Activated T-cell treated with anti-CD3 and anti-CD28 coated beads, Interleukin-2, amount 50 U/mL, for 4 hours (primary cell): ENCODE data around the gene CDC42BPB. TPM values are rescaled to one million over a fixed set of nuclear protein-coding genes. Genes with fewer than 3 reads are reported as not detected.
"Not testable (repeated sequence)": the region's sequence is repeated elsewhere in the genome, so short reads cannot be mapped to it uniquely, and the experiment has no call there.

Experiments
- ATAC-seq, 2 donors: fragments of 200-7000 bp; cut with Tn5 transposase; one replicate each; pipeline ENCODE4 v1.10.0; 2021
- DNase-seq: peaks from one replicate; pipeline ENCODE4 v3.0.0-alpha.2; 2020
- H3K27me3 Mint-ChIP-seq: one replicate; pipeline ENCODE4 v1.8.0; 2021; ENCODE audit warnings: low read depth, mixed read lengths
- H3K36me3 Mint-ChIP-seq: one replicate; pipeline ENCODE4 v1.8.0; 2022; ENCODE audit warnings: mixed read lengths; ENCODE audit not compliant: insufficient read depth
- H3K4me1 Mint-ChIP-seq: one replicate; pipeline ENCODE4 v1.8.0; 2021; ENCODE audit warnings: low read depth, mixed read lengths
- H3K4me3 Mint-ChIP-seq: one replicate; pipeline ENCODE4 v1.8.0; 2021; ENCODE audit warnings: mild to moderate bottlenecking, moderate library complexity, mixed read lengths
- H3K9me3 Mint-ChIP-seq: one replicate; pipeline ENCODE4 v1.8.0; 2021; ENCODE audit warnings: mixed read lengths
- total RNA-seq, 3 donors: library from RNA; stranded (reverse); gene quantifications; one replicate each; pipeline ENCODE4 v1.2.1, GENCODE V29; 2021

The CDC42BPB gene
- total RNA-seq, 3 donors from 2014 or later = 2.8 to 6.6 (median 5.1) TPM

- no peak for ATAC-seq
- no peak for DNase-seq
- Mint-ChIP-seq H3K36me3 (no peaks in the 10 kb centered on the region), H3K9me3 (no peaks in the 10 kb centered on the region), H3K27me3 (peaks cover 11% of the 10 kb centered on the region), H3K4me3 (no peak overlapping the region), H3K4me1 (peaks cover 1% of the 10 kb centered on the region)
Measured at GRCh38 chr14:102932484-102933248, 124.7 kb downstream of the CDC42BPB start.

- no peak for DNase-seq
- peaks cover 1% of the 10 kb centered on the region for H3K4me1 Mint-ChIP-seq
- H3K36me3 Mint-ChIP-seq = no peaks in the 10 kb centered on the region
- H3K27me3 Mint-ChIP-seq = peaks cover 11% of the 10 kb centered on the region
- no peak overlapping the region for H3K4me3 Mint-ChIP-seq
- H3K9me3 Mint-ChIP-seq = no peaks in the 10 kb centered on the region
- no peak for ATAC-seq
Measured at GRCh38 chr14:102931580-102932285, 125.6 kb downstream of the CDC42BPB start.

GRCh38 chr14:102930753-102931579, 126.4 kb downstream of the CDC42BPB start:
- H3K36me3 Mint-ChIP-seq = no peaks in the 10 kb centered on the region
- H3K4me3 Mint-ChIP-seq = no peak overlapping the region
- H3K9me3 Mint-ChIP-seq = no peaks in the 10 kb centered on the region
- peaks cover 2% of the 10 kb centered on the region for H3K4me1 Mint-ChIP-seq
- peaks cover 15% of the 10 kb centered on the region for H3K27me3 Mint-ChIP-seq
- no peak for ATAC-seq
- DNase-seq = no peak

- H3K36me3 Mint-ChIP-seq = no peaks in the 10 kb centered on the region
- H3K27me3 Mint-ChIP-seq = peaks cover 18% of the 10 kb centered on the region
- H3K9me3 Mint-ChIP-seq = no peaks in the 10 kb centered on the region
- no peak overlapping the region for H3K4me3 Mint-ChIP-seq
- peaks cover 5% of the 10 kb centered on the region for H3K4me1 Mint-ChIP-seq
- DNase-seq (no peak), ATAC-seq (peak; percentile 15 to 23)
Measured at GRCh38 chr14:102930138-102930752, 127.1 kb downstream of the CDC42BPB start.

GRCh38 chr14:102929241-102930137, 127.9 kb downstream of the CDC42BPB start:
- H3K4me3 Mint-ChIP-seq = peak overlapping the region; percentile 19
- H3K27me3 Mint-ChIP-seq = peaks cover 21% of the 10 kb centered on the region
- no peaks in the 10 kb centered on the region for H3K9me3 Mint-ChIP-seq
- DNase-seq = no peak
- peak in 1 of 2 donors; percentile 1 for ATAC-seq
- peaks cover 6% of the 10 kb centered on the region for H3K4me1 Mint-ChIP-seq
- H3K36me3 Mint-ChIP-seq = no peaks in the 10 kb centered on the region

- Mint-ChIP-seq H3K9me3 (no peaks in the 10 kb centered on the region), H3K4me1 (peaks cover 10% of the 10 kb centered on the region), H3K27me3 (peaks cover 25% of the 10 kb centered on the region), H3K36me3 (no peaks in the 10 kb centered on the region), H3K4me3 (peak overlapping the region; percentile 68)
- peak; percentile 77 to 78 for ATAC-seq
- DNase-seq = peak; percentile 78
Measured at GRCh38 chr14:102928412-102929240, 128.7 kb downstream of the CDC42BPB start.

GRCh38 chr14:102927878-102928411, 129.4 kb downstream of the CDC42BPB start:
- peak overlapping the region; percentile 43 for H3K4me3 Mint-ChIP-seq
- H3K27me3 Mint-ChIP-seq = peaks cover 25% of the 10 kb centered on the region
- no peaks in the 10 kb centered on the region for H3K36me3 Mint-ChIP-seq
- ATAC-seq (peak; percentile 5), DNase-seq (no peak)
- no peaks in the 10 kb centered on the region for H3K9me3 Mint-ChIP-seq
- peaks cover 12% of the 10 kb centered on the region for H3K4me1 Mint-ChIP-seq

GRCh38 chr14:102927346-102927877, 129.9 kb downstream of the CDC42BPB start:
- Mint-ChIP-seq H3K9me3 (no peaks in the 10 kb centered on the region), H3K36me3 (no peaks in the 10 kb centered on the region), H3K27me3 (peaks cover 25% of the 10 kb centered on the region), H3K4me1 (peaks cover 12% of the 10 kb centered on the region), H3K4me3 (no peak overlapping the region)
- DNase-seq (no peak), ATAC-seq (no peak)

- DNase-seq, H3K9me3 Mint-ChIP-seq, H3K36me3 Mint-ChIP-seq, ATAC-seq, H3K4me3 Mint-ChIP-seq: not testable (repeated sequence)
- peaks cover 24% of the 10 kb centered on the region for H3K27me3 Mint-ChIP-seq
- peaks cover 12% of the 10 kb centered on the region for H3K4me1 Mint-ChIP-seq
Measured at GRCh38 chr14:102926840-102927239, 130.5 kb downstream of the CDC42BPB start.

GRCh38 chr14:102926104-102926503, 131.2 kb downstream of the CDC42BPB start:
- H3K36me3 Mint-ChIP-seq = no peaks in the 10 kb centered on the region
- no peak for DNase-seq
- H3K4me3 Mint-ChIP-seq = no peak overlapping the region
- H3K4me1 Mint-ChIP-seq = peaks cover 12% of the 10 kb centered on the region
- H3K9me3 Mint-ChIP-seq = no peaks in the 10 kb centered on the region
- ATAC-seq = no peak
- H3K27me3 Mint-ChIP-seq = peaks cover 18% of the 10 kb centered on the region

GRCh38 chr14:102925646-102926045, 131.7 kb downstream of the CDC42BPB start:
- ATAC-seq (no peak), DNase-seq (no peak)
- Mint-ChIP-seq H3K9me3 (no peaks in the 10 kb centered on the region), H3K36me3 (no peaks in the 10 kb centered on the region), H3K4me3 (no peak overlapping the region), H3K27me3 (peaks cover 14% of the 10 kb centered on the region), H3K4me1 (peaks cover 12% of the 10 kb centered on the region)
